Hematopoietic multipotent progenitor cell treated with erythropoietin and hydrocortisone succinate and interleukin-3 and kit ligand, for 15 days (in vitro differentiated cells): ENCODE results near the gene ADAM8.
"Not testable (repeated sequence)": the region's sequence is repeated elsewhere in the genome, so short reads cannot be mapped to it uniquely, and the experiment has no call there.

Experiments
- DNase-seq: peaks from one replicate; pipeline ENCODE4 v3.0.0-alpha.2; 2015; ENCODE audit warnings: low spot score

Gene ADAM8

GRCh38 chr10:133231244-133231945 lies 45.3 kb downstream of the ADAM8 start:
- DNase-seq: no peak

GRCh38 chr10:133230387-133231195 lies 46.1 kb downstream of the ADAM8 start:
- DNase-seq: no peak

GRCh38 chr10:133230044-133230361 lies 46.7 kb downstream of the ADAM8 start, which contains the start of gene UTF1:
Gene UTF1 (plus strand): TSS chr10:133230217. CDS start chr10:133230289, 72 bp downstream.
- no peak for DNase-seq

- no peak for DNase-seq
Observed at GRCh38 chr10:133229265-133230043, 47.2 kb downstream of the ADAM8 start.

- DNase-seq: no peak
Observed at GRCh38 chr10:133227256-133227655, 49.4 kb downstream of the ADAM8 start.

- no peak for DNase-seq
Observed at GRCh38 chr10:133226251-133226808, 50.3 kb downstream of the ADAM8 start.

GRCh38 chr10:133225707-133226191 lies 50.9 kb downstream of the ADAM8 start:
- no peak for DNase-seq

- DNase-seq: no peak
Observed at GRCh38 chr10:133224756-133225372, 51.8 kb downstream of the ADAM8 start.

- DNase-seq: no peak
Observed at GRCh38 chr10:133224076-133224475, 52.6 kb downstream of the ADAM8 start.

- DNase-seq: not testable (repeated sequence)
Observed at GRCh38 chr10:133221756-133222155, 54.9 kb downstream of the ADAM8 start.

- no peak for DNase-seq
Observed at GRCh38 chr10:133221331-133221730, 55.3 kb downstream of the ADAM8 start.

- no peak for DNase-seq
Observed at GRCh38 chr10:133219782-133220181, 56.9 kb downstream of the ADAM8 start.

GRCh38 chr10:133218891-133219290 lies 57.8 kb downstream of the ADAM8 start:
- no peak for DNase-seq

- DNase-seq: no peak
Observed at GRCh38 chr10:133217800-133218589, 58.7 kb downstream of the ADAM8 start.

GRCh38 chr10:133216776-133217175 lies 59.9 kb downstream of the ADAM8 start:
- no peak for DNase-seq

- no peak for DNase-seq
Observed at GRCh38 chr10:133215586-133215985, 61.1 kb downstream of the ADAM8 start.

- DNase-seq: no peak
Observed at GRCh38 chr10:133214468-133215410, 61.9 kb downstream of the ADAM8 start.

- no peak for DNase-seq
Observed at GRCh38 chr10:133213641-133214467, 62.8 kb downstream of the ADAM8 start.
